H1 (cell line): ENCODE data around the gene ZBTB44. TPM values are rescaled to one million over a fixed set of nuclear protein-coding genes. Genes with fewer than 3 reads are reported as not detected.
A peak's percentile ranks its signal among the peaks of the same experiment; 100 is the strongest.

Experiments used
- CTCF ChIA-PET: fragments of 300-600 bp; sonication (Branson Sonifier 250); formaldehyde crosslinking; loops from one replicate; lab custom pipeline; 2021; ENCODE audit not compliant: partially characterized antibody; lab: Charles Lee
- POLR2A ChIA-PET: fragments of 300-600 bp; sonication (Branson Sonifier 250); formaldehyde crosslinking; loops from one replicate; lab custom pipeline; 2021; ENCODE audit warnings: inconsistent platforms; ENCODE audit not compliant: partially characterized antibody; lab: Charles Lee
- DNase-seq, 2 experiments: peaks; one replicate each; pipeline versions ENCODE4 v3.0.0 to v3.0.0-alpha.2; 2010 to 2022; ENCODE audit warnings: low spot score in 2 of 2, low read depth in 1 of 2, mixed read lengths in 1 of 2
- FAIRE-seq: peaks from 2 replicates; lab custom pipeline; 2011; peaks lifted over from hg19 to GRCh38; lab: Jason Lieb, UNC
- H2AFZ ChIP-seq: 2 replicates; pipeline ENCODE4 v1.8.1; 2012; ENCODE audit warnings: low read length, inconsistent platforms
- H2AK5ac ChIP-seq: 2 replicates; pipeline ENCODE4 v1.6.1; 2013; ENCODE audit warnings: low read depth, low read length
- H2BK120ac ChIP-seq: replicated peaks from 2 replicates; pipeline ENCODE3; 2013; ENCODE audit warnings: low read depth, low read length, inconsistent platforms
- H2BK12ac ChIP-seq: 2 replicates; pipeline ENCODE4 v1.6.1; 2013; ENCODE audit warnings: low read depth, low read length
- H2BK15ac ChIP-seq: 2 replicates; pipeline ENCODE4 v1.6.1; 2013; ENCODE audit warnings: low read length
- H2BK20ac ChIP-seq: 2 replicates; pipeline ENCODE4 v1.6.1; 2013; ENCODE audit warnings: low read length
- H2BK5ac ChIP-seq: 2 replicates; pipeline ENCODE4 v1.6.1; 2013; ENCODE audit warnings: low read depth, low read length
- H3K14ac ChIP-seq: 2 replicates; pipeline ENCODE4 v1.6.1; 2013; ENCODE audit warnings: inconsistent platforms; ENCODE audit not compliant: insufficient read length
- H3K18ac ChIP-seq: 2 replicates; pipeline ENCODE4 v1.6.1; 2013; ENCODE audit warnings: low read length; ENCODE audit errors: extremely low read depth
- H3K23ac ChIP-seq: 2 replicates; pipeline ENCODE4 v1.6.1; 2013; ENCODE audit warnings: inconsistent platforms; ENCODE audit not compliant: insufficient read length
- H3K23me2 ChIP-seq: 2 replicates; pipeline ENCODE4 v1.6.1; 2013; ENCODE audit warnings: low read depth, low read length
- H3K27ac ChIP-seq: 2 replicates; pipeline ENCODE4 v1.6.1; 2011; ENCODE audit warnings: low read depth, low read length, inconsistent platforms
- H3K27me3 ChIP-seq, 4 experiments: replicated peaks in 1 of 4; 1 replicate in 1 of 4; 2 replicates in 3 of 4; pipeline versions ENCODE4 v1.6.1 to v1.8.1; 2011 to 2013; ENCODE audit warnings: low read length in 3 of 4, mild to moderate bottlenecking in 3 of 4, inconsistent platforms in 2 of 4, mixed read lengths in 2 of 4, moderate library complexity in 1 of 4; ENCODE audit not compliant: control insufficient read depth in 3 of 4, insufficient read depth in 3 of 4; ENCODE audit errors: extremely low read depth in 1 of 4
- H3K36me3 ChIP-seq, 4 experiments: 2 replicates each; pipeline versions ENCODE4 v1.6.1 to v1.8.1; 2011 to 2013; ENCODE audit warnings: mild to moderate bottlenecking in 4 of 4, low read length in 3 of 4, moderate library complexity in 2 of 4, control low read depth in 1 of 4, inconsistent platforms in 1 of 4; ENCODE audit not compliant: insufficient read depth in 4 of 4, control insufficient read depth in 2 of 4
- H3K4ac ChIP-seq: replicated peaks from 2 replicates; pipeline ENCODE3; 2013; ENCODE audit warnings: low read length, low read depth, mixed read lengths, inconsistent platforms; ENCODE audit not compliant: insufficient read length
- H3K4me1 ChIP-seq, 4 experiments: replicated peaks in 1 of 4; 1 replicate in 1 of 4; 2 replicates in 3 of 4; pipeline versions ENCODE4 v1.6.1 to v1.8.1; 2011 to 2013; ENCODE audit warnings: low read length in 3 of 4, inconsistent platforms in 2 of 4, mixed read lengths in 1 of 4; ENCODE audit not compliant: insufficient read depth in 4 of 4, control insufficient read depth in 3 of 4
- H3K4me2 ChIP-seq, 2 experiments: 2 replicates each; pipeline versions ENCODE4 v1.6.1 to v1.8.1; 2011 to 2013; ENCODE audit warnings: low read depth in 2 of 2, low read length in 2 of 2, control low read depth in 1 of 2, inconsistent platforms in 1 of 2, mild to moderate bottlenecking in 1 of 2; ENCODE audit not compliant: insufficient read depth in 1 of 2
- H3K4me3 ChIP-seq, 4 experiments: fragments of 200-600, 300-600 bp in 1 of 4; sonication (generic), shearing (Covaris generic), sonication (Bioruptor Twin) in 1 of 4; 2 replicates each; pipeline versions ENCODE4 v1.5.1 to v1.8.1; 2011 to 2016; ENCODE audit warnings: low read length in 4 of 4, low read depth in 3 of 4, control low read depth in 2 of 4, inconsistent platforms in 2 of 4, mild to moderate bottlenecking in 2 of 4, mixed read lengths in 1 of 4, moderate library complexity in 1 of 4; ENCODE audit not compliant: insufficient read depth in 2 of 4; ENCODE audit errors: extremely low read depth in 1 of 4
- H3K56ac ChIP-seq: replicated peaks from 2 replicates; pipeline ENCODE3; 2013; ENCODE audit warnings: low read depth, mild to moderate bottlenecking, mixed read lengths, low read length, inconsistent platforms; ENCODE audit not compliant: insufficient read length
- H3K79me1 ChIP-seq: 2 replicates; pipeline ENCODE4 v1.6.1; 2013; ENCODE audit warnings: low read depth, low read length, control low read depth
- H3K79me2 ChIP-seq, 2 experiments: 2 replicates each; pipeline versions ENCODE4 v1.6.1 to v1.8.1; 2012 to 2013; ENCODE audit warnings: low read length in 2 of 2, mild to moderate bottlenecking in 2 of 2, inconsistent platforms in 1 of 2; ENCODE audit not compliant: insufficient read depth in 2 of 2, control insufficient read depth in 1 of 2
- H3K9ac ChIP-seq, 4 experiments: replicated peaks in 1 of 4; 1 replicate in 1 of 4; 2 replicates in 3 of 4; pipeline versions ENCODE4 v1.6.1 to v1.8.1; 2011 to 2013; ENCODE audit warnings: low read depth in 3 of 4, low read length in 3 of 4, control low read depth in 2 of 4, mild to moderate bottlenecking in 2 of 4, moderate library complexity in 2 of 4, inconsistent platforms in 1 of 4; ENCODE audit errors: extremely low read depth in 1 of 4
- H3K9me3 ChIP-seq, 2 experiments: 2 replicates each; pipeline versions ENCODE4 v1.6.1 to v1.8.1; 2012 to 2013; ENCODE audit warnings: mild to moderate bottlenecking in 2 of 2, moderate library complexity in 2 of 2, control low read depth in 1 of 2, inconsistent platforms in 1 of 2, low read depth in 1 of 2, low read length in 1 of 2, mixed read lengths in 1 of 2; ENCODE audit not compliant: insufficient read depth in 2 of 2
- H4K20me1 ChIP-seq, 2 experiments: replicated peaks in 1 of 2; 2 replicates each; pipeline versions ENCODE3 to v1.8.1; 2011 to 2013; ENCODE audit warnings: inconsistent platforms in 2 of 2, low read length in 2 of 2, mild to moderate bottlenecking in 1 of 2; ENCODE audit not compliant: insufficient read depth in 2 of 2, control insufficient read depth in 1 of 2
- H4K5ac ChIP-seq: 2 replicates; pipeline ENCODE4 v1.6.1; 2013; ENCODE audit warnings: low read length, low read depth, mixed read lengths, inconsistent platforms; ENCODE audit not compliant: insufficient read length
- H4K8ac ChIP-seq: 2 replicates; pipeline ENCODE4 v1.8.0; 2013; ENCODE audit warnings: mild to moderate bottlenecking, moderate library complexity, low read length, inconsistent platforms; ENCODE audit not compliant: insufficient read depth; ENCODE audit errors: extremely low read depth
- H4K91ac ChIP-seq: replicated peaks from 2 replicates; pipeline ENCODE3; 2013; ENCODE audit warnings: low read length, mixed read lengths, inconsistent platforms; ENCODE audit not compliant: insufficient read length
- ATF3 ChIP-seq: IDR thresholded peaks from 2 replicates; pipeline ENCODE4 v1.6.1; 2011; ENCODE audit warnings: low read depth, mild to moderate bottlenecking, low read length; ENCODE audit not compliant: insufficient read depth
- CTBP2 ChIP-seq: IDR thresholded peaks from 2 replicates; pipeline ENCODE4 v1.7.0; 2011; ENCODE audit warnings: borderline replicate concordance, mild to moderate bottlenecking, moderate library complexity, mixed read lengths, low read length; ENCODE audit not compliant: insufficient read depth, insufficient read length
- GABPA ChIP-seq: IDR thresholded peaks from 2 replicates; pipeline ENCODE4 v1.6.1; 2011; ENCODE audit warnings: mild to moderate bottlenecking, low read length, moderate library complexity, borderline replicate concordance; ENCODE audit not compliant: insufficient read depth
- JUN ChIP-seq: IDR thresholded peaks from 2 replicates; pipeline ENCODE4 v1.6.1; 2011; ENCODE audit warnings: low read depth, mild to moderate bottlenecking, improper control_type of control experiment, low read length
- KDM1A ChIP-seq: fragments of 200-600, 300-600 bp; sonication (generic); IDR thresholded peaks from 2 replicates; pipeline ENCODE4 v1.7.1; 2016; ENCODE audit warnings: mild to moderate bottlenecking, low read length, borderline replicate concordance
- KDM4A ChIP-seq: IDR thresholded peaks from one replicate; pipeline ENCODE4 v1.7.1; 2012; ENCODE audit warnings: low read depth, mild to moderate bottlenecking, moderate library complexity, low read length, inconsistent platforms; ENCODE audit not compliant: severe bottlenecking
- MAFK ChIP-seq: IDR thresholded peaks from 2 replicates; pipeline ENCODE4 v1.6.1; 2012; ENCODE audit warnings: low read depth, mild to moderate bottlenecking, improper control_type of control experiment, low read length
- RBBP5 ChIP-seq: IDR thresholded peaks from 2 replicates; pipeline ENCODE4 v1.7.1; 2012; ENCODE audit warnings: low read depth, mild to moderate bottlenecking, inconsistent platforms, low read length, moderate library complexity, borderline replicate concordance
- RNF2 ChIP-seq: fragments of 200-900, 300-1000 bp; sonication (generic); IDR thresholded peaks from 2 replicates; pipeline ENCODE4 v1.7.1; 2016; ENCODE audit warnings: borderline replicate concordance, low read depth, mild to moderate bottlenecking, antibody characterized with exemption, low read length; ENCODE audit not compliant: poor library complexity, severe bottlenecking; ENCODE audit errors: missing control alignments
- SIRT6 ChIP-seq: IDR thresholded peaks from one replicate; pipeline ENCODE4 v1.7.1; 2012; ENCODE audit warnings: low read length, inconsistent platforms
- SIX5 ChIP-seq: IDR thresholded peaks from 2 replicates; pipeline ENCODE4 v1.6.1; 2011; ENCODE audit warnings: mild to moderate bottlenecking, low read depth, low read length
- TBP ChIP-seq: IDR thresholded peaks from 2 replicates; pipeline ENCODE4 v1.6.1; 2011; ENCODE audit warnings: low read depth, low read length, improper control_type of control experiment
- TEAD4 ChIP-seq: IDR thresholded peaks from 2 replicates; pipeline ENCODE4 v1.6.1; 2012; ENCODE audit warnings: low read depth, low read length, inconsistent platforms, mixed read lengths
- YY1 ChIP-seq: IDR thresholded peaks from 2 replicates; pipeline ENCODE4 v1.6.1; 2011; ENCODE audit warnings: low read depth, mild to moderate bottlenecking, low read length
- WGBS, 2 experiments: shearing (Covaris generic) in 1 of 2; methylation state at CpG; one replicate each; pipeline versions ENCODE4 v1.1.6 to v1.1.7; 2013 to 2015; ENCODE audit warnings: low lambda C conversion rate in 2 of 2, mixed read lengths in 2 of 2, inconsistent platforms in 1 of 2, low coverage in 1 of 2, missing lambda C conversion rate in 1 of 2; ENCODE audit not compliant: insufficient replicate concordance in 2 of 2, insufficient coverage in 1 of 2, insufficient read length in 1 of 2; ENCODE audit errors: extremely low coverage in 1 of 2, missing lambda C conversion rate in 1 of 2; 5-methylcytosine and 5-hydroxymethylcytosine counted together
- polyA plus RNA-seq, 7 experiments: library from polyadenylated mRNA; depleted of rRNA in 3 of 7; stranded (reverse) in 5 of 7; unstranded in 2 of 7; fragments of >200 nt in 5 of 7; fragments of 200-250 nt in 2 of 7; gene quantifications; 1 replicate in 5 of 7; 2 replicates in 1 of 7; 4 replicates in 1 of 7; pipeline versions ENCODE4 v1.2.1 to v1.2.3, GENCODE V29; 2011 to 2013; ENCODE audit warnings: missing spikeins in 2 of 7, mixed read lengths in 2 of 7
- total RNA-seq: library from RNA; stranded (reverse); fragmentation: NEBNext Ultra II Directional; extraction: Animal tissue kit (Norgen Biotek cat#: 25700); gene quantifications from 2 replicates; pipeline ENCODE4 v1.2.1, GENCODE V29; 2021

The ZBTB44 gene
- total and polyA plus RNA-seq, 2 of the 8 experiments (the other 6 are each of a cell fraction or from before 2014, with no cell fraction given) = 37.2 to 158 TPM

GRCh38 chr11:130327716-130328115 is 13.0 kb upstream of the ZBTB44 start:
- peaks cover 2% of the 10 kb centered on the region; the same call in 1 of the 2 replicates for H3K23me2 ChIP-seq
- H3K36me3 ChIP-seq = no peaks in the 10 kb centered on the region
- no peak overlapping the region for H2BK15ac ChIP-seq
- ChIA-PET POLR2A (no interaction called here), CTCF (no interaction called here)
- no peak overlapping the region for H3K27ac ChIP-seq
- no peak overlapping the region for H4K5ac ChIP-seq
- 0 out of 2 replicates have a peak overlapping the region, but pooled peaks have one; percentile 1 for H2AK5ac ChIP-seq
- H3K23ac ChIP-seq = no peak overlapping the region
- H3K14ac ChIP-seq = no peak overlapping the region
- FAIRE-seq (no peak), DNase-seq (no peak)
- H4K20me1 ChIP-seq = no peaks in the 10 kb centered on the region
- H4K8ac ChIP-seq = no peak overlapping the region
- H3K4me2 ChIP-seq = no peak overlapping the region
- H2BK5ac ChIP-seq = no peak overlapping the region
- H3K4me1 ChIP-seq = peaks cover 0 to 4% (median 0%) of the 10 kb centered on the region in 4 experiments; a peak in 1 of 7 replicates
- no peaks in the 10 kb centered on the region for H3K27me3 ChIP-seq
- no peaks in the 10 kb centered on the region for H3K9me3 ChIP-seq
- H3K18ac ChIP-seq = no peak overlapping the region
- WGBS, 2 experiments = 99% methylated on average over 6 of the region's 6 CpGs; no CpG with 5 or more reads in 1 of the 2 experiments
- H3K4ac ChIP-seq = no peak overlapping the region
- no peaks in the 10 kb centered on the region for H3K79me2 ChIP-seq
- H2BK120ac ChIP-seq = no peak overlapping the region
- no peak overlapping the region for H3K4me3 ChIP-seq
- no peak overlapping the region for H4K91ac ChIP-seq
- no peak overlapping the region for H2BK20ac ChIP-seq
- H3K56ac ChIP-seq = no peak overlapping the region
- H3K9ac ChIP-seq = no peak overlapping the region
- no peaks in the 10 kb centered on the region for H3K79me1 ChIP-seq
- H2BK12ac ChIP-seq = no peak overlapping the region
- no peak overlapping the region for H2AFZ ChIP-seq
- TF ChIP-seq RBBP5 (no peak), KDM4A (no peak), ATF3 (no peak), RNF2 (no peak), YY1 (no peak), SIX5 (no peak), MAFK (no peak), GABPA (no peak), TBP (no peak), JUN (no peak), SIRT6 (no peak), TEAD4 (no peak), KDM1A (no peak), CTBP2 (no peak)
